ENCODE measurements around the gene DYNC1LI1.

GRCh38 chr3:32603064-32603463 is 32.4 kb upstream of the DYNC1LI1 start:
- no peak for TF ChIP-seq POLR2A (IDR thresholded peaks at IDR 0.05)
- no peak for TF ChIP-seq CTCF (IDR thresholded peaks at IDR 0.05)

Measured in Peyer's patch (tissue), 4 donors.